HL-60 (cell line): ENCODE data around the gene MAP3K8.

Experiments
- CTCF ChIP-seq: IDR thresholded peaks from one replicate; pipeline ENCODE4 v1.5.1; 2011; ENCODE audit warnings: low read length, control low read depth, inconsistent platforms; ENCODE audit not compliant: insufficient read depth
- GABPA ChIP-seq: IDR thresholded peaks from 2 replicates; pipeline ENCODE4 v1.6.1; 2012; ENCODE audit warnings: low read depth
- POLR2AphosphoS5 ChIP-seq: IDR thresholded peaks from 2 replicates; pipeline ENCODE4 v1.6.1; 2012; ENCODE audit warnings: low read depth

DNA sequence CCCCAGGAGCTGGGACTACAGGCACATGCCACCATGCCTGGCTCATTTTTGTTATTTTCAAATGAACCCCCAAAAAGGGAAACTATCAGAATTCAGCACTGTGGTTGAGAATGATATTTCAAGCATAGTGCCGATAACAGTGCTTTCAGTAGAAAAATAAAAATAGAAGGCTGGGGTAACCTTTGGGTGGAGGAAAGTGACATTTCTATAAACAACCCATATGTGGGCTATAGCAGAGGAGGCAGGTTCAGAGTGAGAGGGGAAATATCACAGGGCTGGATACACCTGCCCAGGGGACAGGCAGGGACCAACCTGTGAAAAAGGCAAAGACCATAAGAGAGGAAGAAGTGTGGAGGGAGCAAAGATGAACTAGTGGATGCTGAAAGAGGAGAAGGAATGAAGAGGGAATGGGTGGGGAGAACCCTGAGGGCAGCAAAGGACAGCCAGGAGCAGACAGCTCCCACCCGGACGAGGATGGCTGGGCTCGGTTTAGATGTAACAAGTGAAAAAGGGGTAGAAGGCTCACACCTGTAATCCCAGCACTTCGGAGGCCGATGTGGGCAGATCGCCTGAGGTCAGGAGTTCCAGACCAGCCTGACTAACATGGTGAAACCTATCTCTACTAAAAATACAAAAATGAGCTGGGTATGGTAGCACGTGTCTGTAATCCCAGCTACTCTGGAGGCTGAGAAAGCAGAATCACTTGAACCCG lies 56.5 kb downstream of the MAP3K8 start:
- TF ChIP-seq CTCF (no peak), GABPA (no peak), POLR2AphosphoS5 (no peak)
